ENCODE measurements around the gene LPA. TPM values are rescaled to one million over a fixed set of nuclear protein-coding genes. Genes with fewer than 3 reads are reported as not detected.

LPA gene
- total and polyA plus RNA-seq, 2 of the 13 experiments (the other 11 are each of a cell fraction or from before 2014, with no cell fraction given): not detected

DNA sequence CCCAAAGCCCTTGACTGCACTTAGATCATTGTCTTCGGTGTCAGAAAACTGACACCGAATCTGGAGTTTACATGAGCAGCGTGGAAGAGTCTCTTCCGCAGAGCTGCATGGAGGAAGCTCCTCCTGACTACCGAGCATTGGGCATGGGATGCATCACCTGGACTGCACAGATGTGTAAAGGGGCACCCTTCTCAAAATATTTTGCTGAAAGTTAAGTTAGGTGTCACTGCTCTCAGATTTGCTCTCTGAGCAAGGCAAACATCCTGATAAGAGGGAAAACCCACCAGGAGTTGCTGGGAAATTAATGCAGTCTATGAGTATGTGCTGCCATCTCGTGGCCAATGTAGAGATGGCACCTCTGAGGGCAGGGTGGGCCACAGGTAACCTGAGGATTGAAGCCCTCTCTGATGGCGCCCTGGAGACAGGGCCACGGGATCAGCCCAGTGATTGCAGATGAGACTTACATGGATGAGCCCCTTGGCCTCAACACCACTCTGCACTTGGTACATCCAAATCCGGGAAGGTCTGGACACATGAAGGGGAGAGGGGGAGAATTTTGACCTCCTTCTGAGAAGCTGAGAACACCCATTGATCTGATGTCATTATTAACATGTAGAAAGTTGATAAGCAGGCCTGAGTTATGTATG lies 129.9 kb downstream of the LPA start (continued):
- TF ChIP-seq ZNF337 (CRISPR knock-in tag; IDR thresholded peaks at IDR 0.05; ENCODE audit: borderline replicate concordance, low read depth) (no peak), SP1 (IDR thresholded peaks at IDR 0.05) (no peak), SP1 (CRISPR knock-in tag; IDR thresholded peaks at IDR 0.05) (no peak), ZNF180 (CRISPR knock-in tag; IDR thresholded peaks at IDR 0.05; ENCODE audit: borderline replicate concordance, low read depth) (no peak), ARNT (IDR thresholded peaks at IDR 0.05) (no peak), SMAD1 (CRISPR knock-in tag; IDR thresholded peaks at IDR 0.05; ENCODE audit: borderline replicate concordance, low read depth) (no peak), AGO2 (optimal IDR thresholded peaks at IDR 0.05; ENCODE audit: low read depth, low read length) (no peak), U2AF1 (optimal IDR thresholded peaks at IDR 0.05; ENCODE audit: low read depth, low read length) (no peak), ZNF547 (CRISPR knock-in tag; IDR thresholded peaks at IDR 0.05) (no peak), ZNF782 (CRISPR knock-in tag; IDR thresholded peaks at IDR 0.05; ENCODE audit: borderline replicate concordance) (no peak), ZSCAN25 (CRISPR knock-in tag; IDR thresholded peaks at IDR 0.05) (peak; percentile 30; the same call in 1 of the 2 replicates), ZNF556 (CRISPR knock-in tag; IDR thresholded peaks at IDR 0.05; ENCODE audit: borderline replicate concordance) (no peak), GABPA (IDR thresholded peaks at IDR 0.05; ENCODE audit: low read depth, low read length) (no peak), GABPA (CRISPR knock-in tag; IDR thresholded peaks at IDR 0.05; ENCODE audit: low read depth) (no peak), ZFP90 (CRISPR knock-in tag; IDR thresholded peaks at IDR 0.05; ENCODE audit: borderline replicate concordance) (no peak)
- TF ChIP-seq, protein P1, sequence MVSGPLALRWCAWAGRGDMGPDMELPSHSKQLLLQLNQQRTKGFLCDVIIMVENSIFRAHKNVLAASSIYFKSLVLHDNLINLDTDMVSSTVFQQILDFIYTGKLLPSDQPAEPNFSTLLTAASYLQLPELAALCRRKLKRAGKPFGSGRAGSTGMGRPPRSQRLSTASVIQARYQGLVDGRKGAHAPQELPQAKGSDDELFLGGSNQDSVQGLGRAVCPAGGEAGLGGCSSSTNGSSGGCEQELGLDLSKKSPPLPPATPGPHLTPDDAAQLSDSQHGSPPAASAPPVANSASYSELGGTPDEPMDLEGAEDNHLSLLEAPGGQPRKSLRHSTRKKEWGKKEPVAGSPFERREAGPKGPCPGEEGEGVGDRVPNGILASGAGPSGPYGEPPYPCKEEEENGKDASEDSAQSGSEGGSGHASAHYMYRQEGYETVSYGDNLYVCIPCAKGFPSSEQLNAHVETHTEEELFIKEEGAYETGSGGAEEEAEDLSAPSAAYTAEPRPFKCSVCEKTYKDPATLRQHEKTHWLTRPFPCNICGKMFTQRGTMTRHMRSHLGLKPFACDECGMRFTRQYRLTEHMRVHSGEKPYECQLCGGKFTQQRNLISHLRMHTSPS (CRISPR knock-in tag; IDR thresholded peaks at IDR 0.05; ENCODE audit: low read depth): no peak
- TF ChIP-seq, protein P2, sequence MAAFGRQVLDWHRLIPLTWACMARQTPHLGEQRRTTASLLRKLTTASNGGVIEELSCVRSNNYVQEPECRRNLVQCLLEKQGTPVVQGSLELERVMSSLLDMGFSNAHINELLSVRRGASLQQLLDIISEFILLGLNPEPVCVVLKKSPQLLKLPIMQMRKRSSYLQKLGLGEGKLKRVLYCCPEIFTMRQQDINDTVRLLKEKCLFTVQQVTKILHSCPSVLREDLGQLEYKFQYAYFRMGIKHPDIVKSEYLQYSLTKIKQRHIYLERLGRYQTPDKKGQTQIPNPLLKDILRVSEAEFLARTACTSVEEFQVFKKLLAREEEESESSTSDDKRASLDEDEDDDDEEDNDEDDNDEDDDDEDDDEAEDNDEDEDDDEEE (CRISPR knock-in tag; IDR thresholded peaks at IDR 0.05): peak; percentile 18; the same call in 1 of the 2 replicates
- TF ChIP-seq, protein P3, sequence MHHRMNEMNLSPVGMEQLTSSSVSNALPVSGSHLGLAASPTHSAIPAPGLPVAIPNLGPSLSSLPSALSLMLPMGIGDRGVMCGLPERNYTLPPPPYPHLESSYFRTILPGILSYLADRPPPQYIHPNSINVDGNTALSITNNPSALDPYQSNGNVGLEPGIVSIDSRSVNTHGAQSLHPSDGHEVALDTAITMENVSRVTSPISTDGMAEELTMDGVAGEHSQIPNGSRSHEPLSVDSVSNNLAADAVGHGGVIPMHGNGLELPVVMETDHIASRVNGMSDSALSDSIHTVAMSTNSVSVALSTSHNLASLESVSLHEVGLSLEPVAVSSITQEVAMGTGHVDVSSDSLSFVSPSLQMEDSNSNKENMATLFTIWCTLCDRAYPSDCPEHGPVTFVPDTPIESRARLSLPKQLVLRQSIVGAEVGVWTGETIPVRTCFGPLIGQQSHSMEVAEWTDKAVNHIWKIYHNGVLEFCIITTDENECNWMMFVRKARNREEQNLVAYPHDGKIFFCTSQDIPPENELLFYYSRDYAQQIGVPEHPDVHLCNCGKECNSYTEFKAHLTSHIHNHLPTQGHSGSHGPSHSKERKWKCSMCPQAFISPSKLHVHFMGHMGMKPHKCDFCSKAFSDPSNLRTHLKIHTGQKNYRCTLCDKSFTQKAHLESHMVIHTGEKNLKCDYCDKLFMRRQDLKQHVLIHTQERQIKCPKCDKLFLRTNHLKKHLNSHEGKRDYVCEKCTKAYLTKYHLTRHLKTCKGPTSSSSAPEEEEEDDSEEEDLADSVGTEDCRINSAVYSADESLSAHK (CRISPR knock-in tag; IDR thresholded peaks at IDR 0.05; ENCODE audit: borderline replicate concordance): no peak
- TF ChIP-seq, protein P4, sequence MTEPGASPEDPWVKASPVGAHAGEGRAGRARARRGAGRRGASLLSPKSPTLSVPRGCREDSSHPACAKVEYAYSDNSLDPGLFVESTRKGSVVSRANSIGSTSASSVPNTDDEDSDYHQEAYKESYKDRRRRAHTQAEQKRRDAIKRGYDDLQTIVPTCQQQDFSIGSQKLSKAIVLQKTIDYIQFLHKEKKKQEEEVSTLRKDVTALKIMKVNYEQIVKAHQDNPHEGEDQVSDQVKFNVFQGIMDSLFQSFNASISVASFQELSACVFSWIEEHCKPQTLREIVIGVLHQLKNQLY (CRISPR knock-in tag; IDR thresholded peaks at IDR 0.05): no peak
